Aorta (tissue), 5 donors: ENCODE data around the gene AOX1. TPM values are rescaled to one million over a fixed set of nuclear protein-coding genes. Genes with fewer than 3 reads are reported as not detected.

Experiments
- ATAC-seq: fragments of 200-7000 bp; cut with Tn5 transposase; one replicate; pipeline ENCODE4 v1.9.1; 2022; ENCODE audit warnings: moderate library complexity; ENCODE audit not compliant: low FRiP score
- DNase-seq, 2 donors: peaks; one replicate each; pipeline ENCODE4 v3.0.0-alpha.2; 2020
- H3K27ac ChIP-seq, 2 donors: one replicate each; pipeline ENCODE4 v1.5.1; 2013; ENCODE audit warnings: low read length in 2 of 2, mild to moderate bottlenecking in 2 of 2, moderate library complexity in 2 of 2, control low read depth in 1 of 2, inconsistent platforms in 1 of 2, low read depth in 1 of 2
- H3K27me3 ChIP-seq, 2 donors: one replicate each; pipeline ENCODE4 v1.6.1; 2013; ENCODE audit warnings: control low read depth in 1 of 2, low read length in 1 of 2, mild to moderate bottlenecking in 1 of 2, moderate library complexity in 1 of 2; ENCODE audit not compliant: insufficient read depth in 2 of 2, control insufficient read depth in 1 of 2
- H3K36me3 ChIP-seq, 2 donors: one replicate each; pipeline ENCODE4 v1.6.1; 2013; ENCODE audit warnings: control low read depth in 1 of 2, low read length in 1 of 2, mild to moderate bottlenecking in 1 of 2; ENCODE audit not compliant: insufficient read depth in 2 of 2, control insufficient read depth in 1 of 2
- H3K4me1 ChIP-seq, 2 donors: one replicate each; pipeline ENCODE4 v1.6.1; 2013; ENCODE audit warnings: low read length in 2 of 2, control low read depth in 1 of 2, mild to moderate bottlenecking in 1 of 2, moderate library complexity in 1 of 2; ENCODE audit not compliant: insufficient read depth in 2 of 2, control insufficient read depth in 1 of 2
- H3K4me3 ChIP-seq, 2 donors: one replicate each; pipeline ENCODE4 v1.5.1; 2013; ENCODE audit warnings: low read length in 2 of 2, control low read depth in 1 of 2, mild to moderate bottlenecking in 1 of 2
- H3K9me3 ChIP-seq: one replicate; pipeline ENCODE4 v1.6.1; 2013; ENCODE audit warnings: mild to moderate bottlenecking, low read length; ENCODE audit not compliant: control insufficient read depth
- WGBS, 2 donors: extraction: QIAGEN DNeasy Blood & Tissue Kit; methylation state at CpG; one replicate each; pipeline ENCODE4 v1.1.7; 2013; 5-methylcytosine and 5-hydroxymethylcytosine counted together
- intact Hi-C, 2 donors: fragments of 100-400 bp; cut with DNase I; formaldehyde crosslinking; loops; one replicate each; pipeline versions ENCODE4 v1.14.2 to v1.15.0; 2022
- polyA plus RNA-seq, 2 donors: library from polyadenylated mRNA; stranded (reverse); fragments of 200-250 nt; gene quantifications; one replicate each; pipeline ENCODE4 v1.2.3, GENCODE V29; 2013
- total RNA-seq, 2 donors: library from RNA; stranded (reverse); fragmentation: NEBNext Ultra II Directional; extraction: Animal tissue kit (Norgen Biotek cat#: 25700); gene quantifications; one replicate each; pipeline ENCODE4 v1.2.1, GENCODE V29; 2021
- donor health status: healthy with polysubstance abuse.
- donor health status: Bipolar disorder and iron deficiency.
- donor health status: DM: no; HTN: no; CAD: no.
- donor health status: DM: no; HTN: no; CAD: no.
- donor health status: DM: yes; HTN: yes; CAD: no.

The AOX1 gene
- total and polyA plus RNA-seq, 4 donors, result 6.9 to 65.5 (median 36.1) TPM

GRCh38 chr2:200693836-200694470 is 108.1 kb downstream of the AOX1 start:
- intact Hi-C loops, result no loop called here
- DNase-seq (no peak), ATAC-seq (no peak)
- Histone ChIP-seq H3K4me1 (no peaks in the 10 kb centered on the region), H3K27ac (no peak overlapping the region), H3K36me3 (no peaks in the 10 kb centered on the region), H3K9me3 (no peaks in the 10 kb centered on the region), H3K4me3 (no peak overlapping the region), H3K27me3 (no peaks in the 10 kb centered on the region)
- WGBS, 2 donors, result 84 to 91% methylated on average over 4 of the region's 4 CpGs

- Histone ChIP-seq H3K27ac (no peak overlapping the region), H3K27me3 (no peaks in the 10 kb centered on the region), H3K4me3 (no peak overlapping the region), H3K36me3 (no peaks in the 10 kb centered on the region), H3K9me3 (no peaks in the 10 kb centered on the region), H3K4me1 (no peaks in the 10 kb centered on the region)
- ATAC-seq, result no peak
- WGBS, 2 donors, result 49 to 54% methylated on average over 4 of the region's 4 CpGs
- intact Hi-C loops, result no loop called here
- DNase-seq, result peak in 1 of 2 donors; percentile 67
These were observed 109.4 kb downstream of the AOX1 start for GRCh38 chr2:200695191-200695590.

GRCh38 chr2:200695601-200696000 is 109.8 kb downstream of the AOX1 start:
- WGBS, 2 donors, result 85 to 89% methylated on average over 6 of the region's 6 CpGs
- Histone ChIP-seq H3K27ac (no peak overlapping the region), H3K27me3 (no peaks in the 10 kb centered on the region), H3K36me3 (no peaks in the 10 kb centered on the region), H3K9me3 (no peaks in the 10 kb centered on the region), H3K4me1 (no peaks in the 10 kb centered on the region), H3K4me3 (no peak overlapping the region)
- no peak for DNase-seq
- no peak for ATAC-seq
- intact Hi-C loops, result no loop called here

GRCh38 chr2:200698217-200698616 is 112.4 kb downstream of the AOX1 start:
- H3K4me1 ChIP-seq, result no peaks in the 10 kb centered on the region
- H3K36me3 ChIP-seq, result no peaks in the 10 kb centered on the region
- ATAC-seq (no peak), DNase-seq (no peak)
- WGBS, 2 donors, result 11 to 21% methylated on average over 2 of the region's 2 CpGs
- no peak overlapping the region for H3K27ac ChIP-seq
- no peaks in the 10 kb centered on the region for H3K9me3 ChIP-seq
- no peaks in the 10 kb centered on the region for H3K27me3 ChIP-seq
- H3K4me3 ChIP-seq, result no peak overlapping the region
- intact Hi-C loops, result no loop called here

- WGBS, 2 donors, result 35 to 41% methylated on average over 1 of the region's 1 CpG
- H3K4me1 ChIP-seq, result no peaks in the 10 kb centered on the region
- intact Hi-C loops, result no loop called here
- no peaks in the 10 kb centered on the region for H3K9me3 ChIP-seq
- no peak for ATAC-seq
- no peaks in the 10 kb centered on the region for H3K27me3 ChIP-seq
- no peak overlapping the region for H3K4me3 ChIP-seq
- no peak overlapping the region for H3K27ac ChIP-seq
- no peak for DNase-seq
- no peaks in the 10 kb centered on the region for H3K36me3 ChIP-seq
These were observed 113.5 kb downstream of the AOX1 start for GRCh38 chr2:200699310-200699709.

- WGBS, 2 donors, result 88 to 93% methylated on average over 2 of the region's 2 CpGs
- Histone ChIP-seq H3K4me1 (no peaks in the 10 kb centered on the region), H3K4me3 (no peak overlapping the region), H3K27me3 (no peaks in the 10 kb centered on the region), H3K36me3 (no peaks in the 10 kb centered on the region), H3K9me3 (no peaks in the 10 kb centered on the region), H3K27ac (no peak overlapping the region)
- DNase-seq (no peak), ATAC-seq (no peak)
- intact Hi-C loops, result loop anchor here (5.0 kb wide), 2 partner anchors 124 to 729 kb away; no protein-coding TSS in a partner anchor
These were observed 115.0 kb downstream of the AOX1 start for GRCh38 chr2:200700856-200701255.

DNA sequence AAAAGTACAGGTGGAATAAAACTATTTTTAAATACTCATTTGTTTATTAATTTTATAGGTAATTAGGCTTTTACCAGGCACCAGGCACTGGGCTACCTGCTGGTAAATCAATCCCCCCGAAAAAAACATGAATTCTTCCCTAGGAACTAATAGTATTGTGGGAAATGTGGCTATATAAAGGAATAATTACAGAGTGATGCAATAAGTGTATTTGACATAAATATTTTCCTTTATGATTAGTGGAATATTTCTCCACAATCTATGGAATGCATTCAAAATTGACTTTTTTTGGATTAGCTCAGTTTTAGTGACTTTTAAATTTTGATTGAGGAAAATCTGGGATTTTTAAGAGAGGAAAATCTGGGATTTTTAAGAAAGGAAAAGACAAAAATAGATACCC is 116.2 kb downstream of the AOX1 start:
- no peak overlapping the region for H3K4me3 ChIP-seq
- no peak for DNase-seq
- H3K36me3 ChIP-seq, result no peaks in the 10 kb centered on the region
- ATAC-seq, result no peak
- H3K27ac ChIP-seq, result no peak overlapping the region
- WGBS, 2 donors, result 65 to 86% methylated on average over 1 of the region's 1 CpG
- H3K4me1 ChIP-seq, result no peaks in the 10 kb centered on the region
- intact Hi-C loops, result loop anchor here (2.0 to 5.0 kb wide), 3 partner anchors 123 to 730 kb away; no protein-coding TSS in a partner anchor
- H3K27me3 ChIP-seq, result no peaks in the 10 kb centered on the region
- no peaks in the 10 kb centered on the region for H3K9me3 ChIP-seq

DNA sequence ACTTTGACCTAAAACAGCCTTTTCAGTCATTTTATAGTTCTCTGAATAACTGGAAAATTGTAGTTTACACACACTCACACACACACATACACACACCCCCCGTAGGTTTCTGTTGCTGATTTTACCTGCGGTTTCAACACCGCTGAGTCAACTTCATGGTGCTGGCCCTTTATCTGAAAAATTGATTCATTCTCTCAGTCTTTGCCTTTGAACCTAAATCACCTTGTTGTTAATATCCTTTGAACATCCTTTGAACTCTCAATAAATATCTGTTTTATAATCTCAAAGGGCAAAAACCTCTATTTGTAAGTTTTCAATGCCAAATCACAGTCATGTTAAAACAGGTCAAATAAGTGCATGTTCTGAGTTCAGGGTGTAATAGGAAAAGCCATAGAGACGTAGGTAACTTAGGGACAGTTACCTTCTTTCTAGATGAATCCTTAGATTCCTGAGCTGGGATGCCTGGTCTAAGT is 116.9 kb downstream of the AOX1 start:
- no peaks in the 10 kb centered on the region for H3K27me3 ChIP-seq
- DNase-seq (no peak), ATAC-seq (no peak)
- H3K36me3 ChIP-seq, result no peaks in the 10 kb centered on the region
- no peaks in the 10 kb centered on the region for H3K9me3 ChIP-seq
- intact Hi-C loops, result loop anchor here (2.0 to 5.0 kb wide), 3 partner anchors 124 to 730 kb away; no protein-coding TSS in a partner anchor
- H3K4me1 ChIP-seq, result no peaks in the 10 kb centered on the region
- WGBS, 2 donors, result 80 to 85% methylated on average over 4 of the region's 4 CpGs
- no peak overlapping the region for H3K27ac ChIP-seq
- H3K4me3 ChIP-seq, result no peak overlapping the region
